ENCODE results near the gene DPH2. TPM values are rescaled to one million over a fixed set of nuclear protein-coding genes. Genes with fewer than 3 reads are reported as not detected.

The DPH2 gene
- total and polyA plus RNA-seq, 10 of the 15 experiments (the other 5 are each of a cell fraction or from before 2014, with no cell fraction given): 13.1 to 82.9 (median 52.0) TPM

- no peak for TF ChIP-seq E2F8 (IDR thresholded peaks at IDR 0.05; ENCODE audit: low read depth, partially characterized antibody)
- no peak for TF ChIP-seq DPF2 (IDR thresholded peaks at IDR 0.05)
- TF ChIP-seq BACH1 (IDR thresholded peaks at IDR 0.05; ENCODE audit: borderline replicate concordance): no peak
- TF ChIP-seq CBFB (IDR thresholded peaks at IDR 0.05; ENCODE audit: low read depth): no peak
- no peak for TF ChIP-seq SMC3 (IDR thresholded peaks at IDR 0.05; ENCODE audit: borderline replicate concordance, low read length)
- no peak for TF ChIP-seq PAX8 (IDR thresholded peaks at IDR 0.05)
Measured at GRCh38 chr1:43978264-43978550, 8.4 kb downstream of the DPH2 start (continued).

GRCh38 chr1:43978551-43979260 lies 8.9 kb downstream of the DPH2 start, which contains the start of gene B4GALT2:
Gene B4GALT2 (plus strand): TSS chr1:43979210. CDS start chr1:43981161, 1,951 bp downstream.
- H3K79me2 ChIP-seq (ENCODE audit: control insufficient read depth, insufficient read depth, low read length): peaks cover 45% of the 10 kb centered on the region
- BruUV-seq (replicated peaks): no TSS peak
- no peaks in the 10 kb centered on the region for H3K27me3 ChIP-seq (replicated peaks in 1 of 2; ENCODE audit: control insufficient read depth in 2 of 2, insufficient read depth in 2 of 2, low read length in 1 of 2)
- TF ChIP-seq NFIC (IDR thresholded peaks at IDR 0.05; ENCODE audit: low read depth, low read length) (no peak), SKIL (IDR thresholded peaks at IDR 0.05; ENCODE audit: low read depth, poor library complexity, severe bottlenecking) (no peak), EGR1 (IDR thresholded peaks at IDR 0.05; ENCODE audit: borderline replicate concordance in 1 of 2, low read depth in 2 of 2, low read length in 2 of 2) (peak in 1 of 2 experiments; percentile 45; a peak in 1 of 3 replicates), NFYB (IDR thresholded peaks at IDR 0.05; ENCODE audit: insufficient read depth, low read depth, low read length) (no peak), ZZZ3 (IDR thresholded peaks at IDR 0.05; ENCODE audit: control insufficient read depth, insufficient read length, low read depth) (no peak), ZBTB33 (IDR thresholded peaks at IDR 0.05) (no peak), STAT1 (conservative IDR thresholded peaks at IDR 0.05) (no peak), TCF7 (IDR thresholded peaks at IDR 0.05; ENCODE audit: borderline replicate concordance) (no peak), CHD2 (IDR thresholded peaks at IDR 0.05; ENCODE audit: borderline replicate concordance, low read depth, low read length) (0 out of 2 replicates have a peak, but pooled peaks have one; percentile 15), SMARCA5 (IDR thresholded peaks at IDR 0.05) (no peak), POLR2AphosphoS5 (IDR thresholded peaks at IDR 0.05; ENCODE audit: low read length) (peak; percentile 63; the same call in 1 of the 2 replicates)

More at GRCh38 chr1:43978551-43979260, 8.9 kb downstream of the DPH2 start, which contains the start of gene B4GALT2:
- Histone ChIP-seq H3K9me3 (replicated peaks; ENCODE audit: control insufficient read depth, insufficient read depth, low read length) (no peaks in the 10 kb centered on the region), H3K9ac (ENCODE audit: control insufficient read depth, insufficient read depth, low read length) (peak within 1 kb of the TSS; percentile 72), H3K36me3 (ENCODE audit: control insufficient read depth in 2 of 2, insufficient read depth in 2 of 2, low read length in 1 of 2) (peaks cover 0 to 7% of the 10 kb centered on the region in 2 experiments), H4K20me1 (ENCODE audit: control insufficient read depth, insufficient read depth) (no peaks in the 10 kb centered on the region), H3K4me2 (ENCODE audit: control insufficient read depth, insufficient read depth) (peak within 1 kb of the TSS; percentile 96), H3K4me3 (peak within 1 kb of the TSS; percentile 74), H3K4me1 (ENCODE audit: control insufficient read depth, insufficient read depth, low read length) (peaks cover 29% of the 10 kb centered on the region), H2AFZ (ENCODE audit: control insufficient read depth, low read depth, low read length) (peak within 1 kb of the TSS; percentile 58), H3K27ac (ENCODE audit: control insufficient read depth, insufficient read depth) (peak within 1 kb of the TSS; percentile 22; the same call in 1 of the 2 replicates)
- SMC1A ChIA-PET (ENCODE audit: uncharacterized antibody, unreplicated experiment): interaction anchor here (1.3 kb wide), 1 partner anchor 14 kb away, joined by 3 read pairs; no protein-coding TSS in a partner anchor
- 11% methylated on average over 24 of the region's 54 CpGs for WGBS (ENCODE audit: insufficient coverage, insufficient replicate concordance, low lambda C conversion rate, missing lambda C conversion rate)
- in situ Hi-C loops (cut with MboI): no loop called here
- POLR2A ChIA-PET: no interaction called here
- RAD21 ChIA-PET (ENCODE audit: unreplicated experiment): no interaction called here
- ATAC-seq (no peak), DNase-seq (ENCODE audit: low read depth, low spot score) (no peak), FAIRE-seq (no peak)
- CTCF ChIA-PET: interaction anchor here (1.0 to 1.4 kb wide), 3 partner anchors 11 to 43 kb away, joined by 3 to 5 read pairs (median 3); no protein-coding TSS in a partner anchor
- intact Hi-C loops (cut with micrococcal nuclease; ENCODE audit: unreplicated experiment): no loop called here

All from GM12878 (cell line).